Urinary bladder (tissue), 4 donors: ENCODE results near the gene LRRC17. TPM values are rescaled to one million over a fixed set of nuclear protein-coding genes. Genes with fewer than 3 reads are reported as not detected.
A peak's percentile ranks its signal among the peaks of the same experiment; 100 is the strongest.

Source experiments
- DNase-seq: peaks from one replicate; pipeline ENCODE4 v3.0.0-alpha.2; 2015; ENCODE audit errors: extremely low spot score
- H3K27ac ChIP-seq: one replicate; pipeline ENCODE4 v1.5.1; 2013; ENCODE audit warnings: low read depth, mild to moderate bottlenecking, moderate library complexity
- H3K36me3 ChIP-seq: one replicate; pipeline ENCODE4 v1.6.1; 2013; ENCODE audit warnings: mild to moderate bottlenecking, moderate library complexity; ENCODE audit not compliant: insufficient read depth
- H3K4me1 ChIP-seq: one replicate; pipeline ENCODE4 v1.6.1; 2013; ENCODE audit warnings: mild to moderate bottlenecking, moderate library complexity; ENCODE audit not compliant: insufficient read depth
- H3K4me3 ChIP-seq: one replicate; pipeline ENCODE4 v1.5.1; 2013; ENCODE audit warnings: low read depth, low read length
- WGBS: extraction: QIAGEN DNeasy Blood & Tissue Kit; methylation state at CpG from one replicate; pipeline ENCODE4 v1.1.7; 2013; 5-methylcytosine and 5-hydroxymethylcytosine counted together
- polyA plus RNA-seq: library from polyadenylated mRNA; stranded (reverse); fragments of 200-250 nt; gene quantifications from one replicate; pipeline ENCODE4 v1.2.3, GENCODE V29; 2013
- total RNA-seq: library from RNA; depleted of rRNA; stranded (reverse); fragments of >200 nt; gene quantifications from one replicate; pipeline ENCODE4 v1.2.3, GENCODE V29; 2014
- donor health status: healthy with polysubstance abuse.
- donor health status: healthy.

The LRRC17 gene
- total and polyA plus RNA-seq, 2 donors, result 3.8 to 200 TPM

GRCh38 chr7:102991540-102992214 lies 78.9 kb downstream of the LRRC17 start:
- no peak for DNase-seq
- H3K4me3 ChIP-seq, result no peak overlapping the region
- 82% methylated on average over 2 of the region's 2 CpGs for WGBS
- no peaks in the 10 kb centered on the region for H3K36me3 ChIP-seq
- H3K27ac ChIP-seq, result no peak overlapping the region
- no peaks in the 10 kb centered on the region for H3K4me1 ChIP-seq

- DNase-seq, result no peak
- Histone ChIP-seq H3K4me1 (no peaks in the 10 kb centered on the region), H3K27ac (no peak overlapping the region), H3K36me3 (no peaks in the 10 kb centered on the region), H3K4me3 (no peak overlapping the region)
- WGBS, result 74% methylated on average over 5 of the region's 5 CpGs
These were observed 79.7 kb downstream of the LRRC17 start for GRCh38 chr7:102992509-102992937.

GRCh38 chr7:102992938-102993717 lies 80.3 kb downstream of the LRRC17 start:
- no peaks in the 10 kb centered on the region for H3K4me1 ChIP-seq
- H3K27ac ChIP-seq, result no peak overlapping the region
- 11% methylated on average over 2 of the region's 2 CpGs for WGBS
- no peaks in the 10 kb centered on the region for H3K36me3 ChIP-seq
- DNase-seq, result peak; percentile 76
- H3K4me3 ChIP-seq, result no peak overlapping the region

- Histone ChIP-seq H3K27ac (no peak overlapping the region), H3K4me1 (no peaks in the 10 kb centered on the region), H3K36me3 (no peaks in the 10 kb centered on the region), H3K4me3 (no peak overlapping the region)
- WGBS, result 18% methylated on average over 1 of the region's 1 CpG
- DNase-seq, result no peak
These were observed 80.9 kb downstream of the LRRC17 start for GRCh38 chr7:102993718-102994029.

GRCh38 chr7:102994567-102994966 lies 81.8 kb downstream of the LRRC17 start:
- no peaks in the 10 kb centered on the region for H3K36me3 ChIP-seq
- H3K4me1 ChIP-seq, result no peaks in the 10 kb centered on the region
- DNase-seq, result no peak
- H3K4me3 ChIP-seq, result no peak overlapping the region
- no peak overlapping the region for H3K27ac ChIP-seq
- WGBS, result 87% methylated on average over 3 of the region's 3 CpGs

Other genes with a start within 250 kb of the LRRC17 start
- gene POLR2J2, start 241.3 kb upstream of the LRRC17 start, total RNA-seq, result 7.8 TPM
- gene POLR2J2, start 241.3 kb upstream of the LRRC17 start, polyA plus RNA-seq, result 0.48 TPM
- gene FAM185A, start 164.0 kb upstream of the LRRC17 start, total RNA-seq, result 17.8 TPM
- 7.5 TPM for gene FAM185A, start 164.0 kb upstream of the LRRC17 start, polyA plus RNA-seq
- gene FBXL13, start 161.8 kb downstream of the LRRC17 start, total RNA-seq, result 8.1 TPM
- 0.38 TPM for gene FBXL13, start 161.8 kb downstream of the LRRC17 start, polyA plus RNA-seq
- gene ARMC10, start 162.1 kb downstream of the LRRC17 start, total RNA-seq, result 40.6 TPM
- 33.0 TPM for gene ARMC10, start 162.1 kb downstream of the LRRC17 start, polyA plus RNA-seq
- gene NAPEPLD, start 236.1 kb downstream of the LRRC17 start, total RNA-seq, result 33.2 TPM
- gene NAPEPLD, start 236.1 kb downstream of the LRRC17 start, polyA plus RNA-seq, result 5.2 TPM